SU-DHL-6 (cell line): ENCODE measurements around the gene PTPRN2.

Experiments
- H2AFZ ChIP-seq: fragments of 200-600 bp; sonication (generic); 2 replicates; pipeline ENCODE4 v1.6.1; 2014; ENCODE audit warnings: low read depth, mild to moderate bottlenecking, moderate library complexity, mixed read lengths, antibody characterized with exemption, low read length; ENCODE audit not compliant: severe bottlenecking
- H3F3A ChIP-seq: fragments of 200-600 bp; shearing (Covaris generic); 2 replicates; pipeline ENCODE4 v1.6.0; 2016; ENCODE audit warnings: antibody characterized with exemption, mild to moderate bottlenecking; ENCODE audit not compliant: insufficient read depth
- H3K27ac ChIP-seq: fragments of 200-600 bp; sonication (generic); 2 replicates; pipeline ENCODE4 v1.5.1; 2016; ENCODE audit warnings: low read depth, mild to moderate bottlenecking, low read length, moderate library complexity, mixed read lengths
- H3K27me3 ChIP-seq: fragments of 200-600 bp; sonication (generic), shearing (Covaris generic); 2 replicates; pipeline ENCODE4 v1.6.0; 2014; ENCODE audit warnings: mild to moderate bottlenecking, low read length
- H3K36me3 ChIP-seq: fragments of 200-600 bp; sonication (generic); 2 replicates; pipeline ENCODE4 v1.6.1; 2014; ENCODE audit warnings: mild to moderate bottlenecking, low read length, mixed read lengths
- H3K4me2 ChIP-seq: fragments of 300-600, 200-600 bp; shearing (Covaris generic), sonication (generic); 2 replicates; pipeline ENCODE4 v1.6.0; 2014; ENCODE audit warnings: low read length, low read depth, mild to moderate bottlenecking; ENCODE audit not compliant: poor library complexity, severe bottlenecking
- H3K4me3 ChIP-seq: fragments of 200-600 bp; sonication (generic); 2 replicates; pipeline ENCODE4 v1.5.1; 2014; ENCODE audit warnings: antibody characterized with exemption, low read length, mild to moderate bottlenecking, mixed read lengths; ENCODE audit not compliant: insufficient read depth, poor library complexity, severe bottlenecking
- H3K79me2 ChIP-seq: fragments of 200-600 bp; sonication (generic); 2 replicates; pipeline ENCODE4 v1.6.1; 2014; ENCODE audit warnings: mild to moderate bottlenecking, low read length, moderate library complexity; ENCODE audit not compliant: insufficient read depth
- H3K9ac ChIP-seq: fragments of 200-600 bp; sonication (generic); 2 replicates; pipeline ENCODE4 v1.7.0; 2014; ENCODE audit warnings: mild to moderate bottlenecking, low read length
- H3K9me2 ChIP-seq: fragments of 200-600 bp; sonication (generic); replicated peaks from 2 replicates; pipeline ENCODE4 v1.6.1; 2014; ENCODE audit warnings: low read length; ENCODE audit not compliant: insufficient read depth
- H3K9me3 ChIP-seq: fragments of 200-600 bp; sonication (generic); 2 replicates; pipeline ENCODE4 v1.6.1; 2014; ENCODE audit warnings: low read length, mixed read lengths; ENCODE audit not compliant: insufficient read depth
- H4K20me1 ChIP-seq: fragments of 200-600 bp; sonication (generic); 2 replicates; pipeline ENCODE4 v1.6.1; 2014; ENCODE audit warnings: low read depth, mild to moderate bottlenecking, antibody characterized with exemption, low read length, moderate library complexity, mixed read lengths
- EZH2phosphoT487 ChIP-seq: fragments of 200-600 bp; sonication (generic), shearing (Covaris generic); conservative IDR thresholded peaks from 2 replicates; pipeline ENCODE4 v1.6.1; 2018; ENCODE audit warnings: mild to moderate bottlenecking, antibody characterized with exemption, low read length, moderate library complexity, mixed read lengths
- TF ChIP-seq, protein P1 (sequence below): fragments of 200-600 bp; sonication (generic); IDR thresholded peaks from one replicate; pipeline ENCODE4 v1.5.1; 2017; ENCODE audit warnings: antibody characterized with exemption, mild to moderate bottlenecking, low read length, moderate library complexity; ENCODE audit not compliant: insufficient read depth, poor library complexity, severe bottlenecking

PTPRN2 gene

DNA sequence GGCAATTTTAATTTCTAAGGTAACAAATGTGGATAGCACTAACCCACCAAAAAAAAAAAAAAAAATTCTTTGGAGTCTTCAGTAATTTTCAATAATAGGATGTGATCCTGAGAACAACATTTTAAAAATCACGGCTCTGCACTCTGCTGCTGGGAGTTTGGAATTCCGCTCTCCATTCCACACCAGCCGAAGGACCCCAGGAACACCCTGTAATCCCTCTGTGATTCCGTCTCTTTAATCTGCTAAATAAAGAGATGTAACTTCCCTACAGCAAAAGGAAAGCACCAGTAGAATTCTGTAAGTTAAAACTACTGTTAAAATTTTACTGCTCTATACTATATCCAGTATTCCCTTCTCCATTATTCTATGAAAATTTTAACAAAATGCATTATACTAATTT, 284.5 kb downstream of the PTPRN2 start:
- TF ChIP-seq, protein P1, sequence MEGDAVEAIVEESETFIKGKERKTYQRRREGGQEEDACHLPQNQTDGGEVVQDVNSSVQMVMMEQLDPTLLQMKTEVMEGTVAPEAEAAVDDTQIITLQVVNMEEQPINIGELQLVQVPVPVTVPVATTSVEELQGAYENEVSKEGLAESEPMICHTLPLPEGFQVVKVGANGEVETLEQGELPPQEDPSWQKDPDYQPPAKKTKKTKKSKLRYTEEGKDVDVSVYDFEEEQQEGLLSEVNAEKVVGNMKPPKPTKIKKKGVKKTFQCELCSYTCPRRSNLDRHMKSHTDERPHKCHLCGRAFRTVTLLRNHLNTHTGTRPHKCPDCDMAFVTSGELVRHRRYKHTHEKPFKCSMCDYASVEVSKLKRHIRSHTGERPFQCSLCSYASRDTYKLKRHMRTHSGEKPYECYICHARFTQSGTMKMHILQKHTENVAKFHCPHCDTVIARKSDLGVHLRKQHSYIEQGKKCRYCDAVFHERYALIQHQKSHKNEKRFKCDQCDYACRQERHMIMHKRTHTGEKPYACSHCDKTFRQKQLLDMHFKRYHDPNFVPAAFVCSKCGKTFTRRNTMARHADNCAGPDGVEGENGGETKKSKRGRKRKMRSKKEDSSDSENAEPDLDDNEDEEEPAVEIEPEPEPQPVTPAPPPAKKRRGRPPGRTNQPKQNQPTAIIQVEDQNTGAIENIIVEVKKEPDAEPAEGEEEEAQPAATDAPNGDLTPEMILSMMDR: no peak
- TF ChIP-seq EZH2phosphoT487: no peak
- Histone ChIP-seq H3K4me3 (no peak overlapping the region), H3K79me2 (no peaks in the 10 kb centered on the region), H3K9me3 (no peaks in the 10 kb centered on the region), H3K27ac (no peak overlapping the region), H4K20me1 (no peaks in the 10 kb centered on the region), H3K9me2 (no peaks in the 10 kb centered on the region), H3K27me3 (no peaks in the 10 kb centered on the region), H3F3A (no peaks in the 10 kb centered on the region), H3K9ac (no peak overlapping the region), H2AFZ (no peak overlapping the region), H3K36me3 (no peaks in the 10 kb centered on the region), H3K4me2 (no peak overlapping the region)

DNA sequence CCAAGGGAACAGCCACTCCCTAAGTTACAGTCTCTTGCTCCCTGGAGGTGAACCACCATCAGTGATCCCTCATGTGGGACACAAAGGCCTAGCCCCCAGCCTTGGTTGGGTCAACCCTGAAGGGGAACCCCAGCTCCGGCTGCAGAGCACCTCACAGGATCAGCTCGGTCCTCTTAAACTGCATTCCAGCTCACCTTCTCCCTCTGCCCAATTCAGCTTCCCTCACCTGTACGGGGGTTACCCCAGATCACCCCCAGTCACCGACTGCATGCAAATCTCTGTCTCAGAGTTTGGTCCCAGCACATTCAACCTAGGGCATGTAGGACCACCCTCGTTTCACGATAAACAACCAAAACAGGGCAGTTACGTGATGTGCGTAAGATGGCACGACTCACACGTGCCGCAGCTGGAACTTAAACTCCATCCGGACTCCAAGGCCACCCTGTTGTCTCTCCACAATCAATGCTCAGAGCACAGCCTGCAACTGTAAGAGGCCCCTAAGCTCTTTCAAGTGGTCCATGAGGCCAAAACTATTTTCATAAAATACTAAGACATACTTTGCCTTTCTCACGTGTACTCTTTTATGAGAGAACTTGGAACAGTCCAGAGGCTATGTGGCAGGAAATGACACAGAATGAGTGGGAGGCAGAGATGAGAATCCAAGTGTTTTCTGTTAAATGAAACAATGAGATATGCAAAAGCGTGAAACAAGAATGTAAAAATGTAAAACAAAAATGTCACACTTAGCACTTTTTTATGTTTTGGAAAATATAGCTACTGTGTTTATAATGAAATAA, 285.2 kb downstream of the PTPRN2 start:
- Histone ChIP-seq H3K36me3 (no peaks in the 10 kb centered on the region), H3K9me3 (no peaks in the 10 kb centered on the region)
- no peak for TF ChIP-seq EZH2phosphoT487
- TF ChIP-seq, protein P1: no peak

DNA sequence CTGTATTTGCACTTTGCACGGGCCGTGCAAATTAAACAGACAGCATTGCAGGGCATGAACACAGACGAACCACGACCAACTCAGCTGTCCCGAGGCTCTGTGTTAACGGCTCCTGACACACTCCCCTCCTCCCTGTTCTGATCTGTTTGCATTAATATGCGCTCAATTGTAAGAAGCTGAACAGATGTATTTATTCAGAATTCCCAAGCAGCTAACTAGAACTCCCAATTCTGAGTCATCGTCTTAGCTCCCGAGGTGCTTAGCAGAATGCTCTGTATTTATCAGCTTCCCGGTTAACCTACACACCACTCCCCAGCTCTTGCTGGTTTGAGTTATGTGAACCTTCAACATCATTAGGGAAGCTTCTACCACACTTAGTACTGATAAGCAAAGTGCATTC, 286.4 kb downstream of the PTPRN2 start:
- TF ChIP-seq, protein P1: no peak
- TF ChIP-seq EZH2phosphoT487: no peak
- no peaks in the 10 kb centered on the region for H3K9me3 ChIP-seq
- H2AFZ ChIP-seq: no peak overlapping the region
- H3K4me2 ChIP-seq: no peak overlapping the region
- no peaks in the 10 kb centered on the region for H3F3A ChIP-seq
- no peaks in the 10 kb centered on the region for H3K36me3 ChIP-seq
- no peaks in the 10 kb centered on the region for H3K9me2 ChIP-seq
- no peaks in the 10 kb centered on the region for H3K27me3 ChIP-seq
- H3K27ac ChIP-seq: no peak overlapping the region
- no peak overlapping the region for H3K4me3 ChIP-seq
- H3K9ac ChIP-seq: no peak overlapping the region
- no peaks in the 10 kb centered on the region for H4K20me1 ChIP-seq
- H3K79me2 ChIP-seq: no peaks in the 10 kb centered on the region

More for the DNA sequence above, 285.2 kb downstream of the PTPRN2 start:
- H3K27me3 ChIP-seq: no peaks in the 10 kb centered on the region
- H3K9ac ChIP-seq: no peak overlapping the region
- H3K9me2 ChIP-seq: no peaks in the 10 kb centered on the region
- H2AFZ ChIP-seq: no peak overlapping the region
- no peaks in the 10 kb centered on the region for H3K79me2 ChIP-seq
- no peaks in the 10 kb centered on the region for H3F3A ChIP-seq
- H3K27ac ChIP-seq: no peak overlapping the region
- no peak overlapping the region for H3K4me2 ChIP-seq
- H4K20me1 ChIP-seq: no peaks in the 10 kb centered on the region
- no peak overlapping the region for H3K4me3 ChIP-seq
